WI38 (cell line): ENCODE data around the gene BANF1.

Experiments used
- H3K4me3 ChIP-seq: 2 replicates; pipeline ENCODE4 v1.5.1; 2011; ENCODE audit warnings: low read depth, mild to moderate bottlenecking, control low read depth, low read length
- CTCF ChIP-seq: IDR thresholded peaks from 2 replicates; pipeline ENCODE4 v1.5.1; 2012; ENCODE audit warnings: low read depth, mild to moderate bottlenecking, control low read depth, low read length

BANF1 gene

GRCh38 chr11:66042996-66043906 lies 40.9 kb downstream of the BANF1 start:
- no peak overlapping the region for H3K4me3 ChIP-seq
- TF ChIP-seq CTCF: no peak

GRCh38 chr11:66044757-66045156 lies 42.5 kb downstream of the BANF1 start:
- no peak for TF ChIP-seq CTCF
- no peak overlapping the region for H3K4me3 ChIP-seq

- peak; percentile 85 for TF ChIP-seq CTCF
- H3K4me3 ChIP-seq: no peak overlapping the region
Measured at GRCh38 chr11:66045177-66045639, 42.9 kb downstream of the BANF1 start.

GRCh38 chr11:66046901-66047300 lies 44.6 kb downstream of the BANF1 start:
- H3K4me3 ChIP-seq: no peak overlapping the region
- TF ChIP-seq CTCF: no peak

- TF ChIP-seq CTCF: no peak
- no peak overlapping the region for H3K4me3 ChIP-seq
Measured at GRCh38 chr11:66047541-66048365, 45.5 kb downstream of the BANF1 start.

GRCh38 chr11:66048547-66049323 lies 46.4 kb downstream of the BANF1 start, which contains the start of gene GAL3ST3:
GAL3ST3 (minus strand) TSS chr11:66049161; CDS start chr11:66045415, 3,746 bp downstream.
- H3K4me3 ChIP-seq: no peak within 1 kb of the TSS
- TF ChIP-seq CTCF: no peak
